Calu3 (cell line): ENCODE data around the gene SPEM1. TPM values are rescaled to one million over a fixed set of nuclear protein-coding genes. Genes with fewer than 3 reads are reported as not detected.

Source experiments
- BruUV-seq: library from RNA; stranded (reverse); fragments of 400-500 nt; replicated peaks from 2 replicates; lab custom pipeline; 2021; lab: Mats Ljungman, UMichigan
- CTCF ChIA-PET: fragments of 300-600 bp; sonication (Branson Sonifier 250); formaldehyde crosslinking; loops from one replicate; lab custom pipeline; 2022; ENCODE audit warnings: antibody characterized with exemption; lab: Charles Lee
- DNase-seq: peaks from one replicate; pipeline ENCODE4 v3.0.0; 2022
- H3K27ac Mint-ChIP-seq: one replicate; pipeline ENCODE4 v1.8.0; 2022; ENCODE audit warnings: mixed read lengths; ENCODE audit not compliant: unreplicated experiment
- H3K27me3 Mint-ChIP-seq: one replicate; pipeline ENCODE4 v1.8.0; 2022; ENCODE audit warnings: mixed read lengths; ENCODE audit not compliant: unreplicated experiment
- H3K36me3 Mint-ChIP-seq: one replicate; pipeline ENCODE4 v1.8.0; 2022; ENCODE audit warnings: mild to moderate bottlenecking, moderate library complexity, mixed read lengths; ENCODE audit not compliant: insufficient read depth, unreplicated experiment
- H3K4me1 Mint-ChIP-seq: one replicate; pipeline ENCODE4 v1.8.0; 2022; ENCODE audit warnings: mild to moderate bottlenecking, low read depth, mixed read lengths; ENCODE audit not compliant: unreplicated experiment
- H3K4me3 Mint-ChIP-seq: one replicate; pipeline ENCODE4 v1.8.0; 2022; ENCODE audit warnings: mild to moderate bottlenecking, low read depth, moderate library complexity, mixed read lengths; ENCODE audit not compliant: unreplicated experiment
- H3K9me3 Mint-ChIP-seq: one replicate; pipeline ENCODE4 v1.8.0; 2022; ENCODE audit warnings: low read depth, mixed read lengths; ENCODE audit not compliant: unreplicated experiment
- intact Hi-C: fragments of 100-400 bp; cut with micrococcal nuclease; formaldehyde crosslinking; loops from one replicate; pipeline ENCODE4 v1.10.0; 2022; ENCODE audit not compliant: unreplicated experiment
- total RNA-seq: library from RNA; stranded (reverse); gene quantifications from 2 replicates; pipeline ENCODE4 v1.2.3, GENCODE V29; 2022
- TF ChIP-seq, protein P1 (sequence below): fragments of 200-600 bp; IDR thresholded peaks from one replicate; pipeline ENCODE4 v1.8.0; 2022; ENCODE audit warnings: antibody characterized with exemption; ENCODE audit not compliant: unreplicated experiment

The SPEM1 gene
- total RNA-seq, 1 experiment from 2014 or later = not detected

- TF ChIP-seq, protein P1, sequence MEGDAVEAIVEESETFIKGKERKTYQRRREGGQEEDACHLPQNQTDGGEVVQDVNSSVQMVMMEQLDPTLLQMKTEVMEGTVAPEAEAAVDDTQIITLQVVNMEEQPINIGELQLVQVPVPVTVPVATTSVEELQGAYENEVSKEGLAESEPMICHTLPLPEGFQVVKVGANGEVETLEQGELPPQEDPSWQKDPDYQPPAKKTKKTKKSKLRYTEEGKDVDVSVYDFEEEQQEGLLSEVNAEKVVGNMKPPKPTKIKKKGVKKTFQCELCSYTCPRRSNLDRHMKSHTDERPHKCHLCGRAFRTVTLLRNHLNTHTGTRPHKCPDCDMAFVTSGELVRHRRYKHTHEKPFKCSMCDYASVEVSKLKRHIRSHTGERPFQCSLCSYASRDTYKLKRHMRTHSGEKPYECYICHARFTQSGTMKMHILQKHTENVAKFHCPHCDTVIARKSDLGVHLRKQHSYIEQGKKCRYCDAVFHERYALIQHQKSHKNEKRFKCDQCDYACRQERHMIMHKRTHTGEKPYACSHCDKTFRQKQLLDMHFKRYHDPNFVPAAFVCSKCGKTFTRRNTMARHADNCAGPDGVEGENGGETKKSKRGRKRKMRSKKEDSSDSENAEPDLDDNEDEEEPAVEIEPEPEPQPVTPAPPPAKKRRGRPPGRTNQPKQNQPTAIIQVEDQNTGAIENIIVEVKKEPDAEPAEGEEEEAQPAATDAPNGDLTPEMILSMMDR = no peak
- no peak overlapping the region for H3K4me3 Mint-ChIP-seq
- DNase-seq = no peak
- H3K9me3 Mint-ChIP-seq = no peaks in the 10 kb centered on the region
- H3K27ac Mint-ChIP-seq = no peak overlapping the region
- peaks cover 17% of the 10 kb centered on the region for H3K27me3 Mint-ChIP-seq
- CTCF ChIA-PET = no interaction called here
- peaks cover 9% of the 10 kb centered on the region for H3K4me1 Mint-ChIP-seq
- BruUV-seq = no TSS peak
- intact Hi-C loops = no loop called here
- peaks cover 30% of the 10 kb centered on the region for H3K36me3 Mint-ChIP-seq
Observed at GRCh38 chr17:7408863-7409262, 11.3 kb upstream of the SPEM1 start.

DNA sequence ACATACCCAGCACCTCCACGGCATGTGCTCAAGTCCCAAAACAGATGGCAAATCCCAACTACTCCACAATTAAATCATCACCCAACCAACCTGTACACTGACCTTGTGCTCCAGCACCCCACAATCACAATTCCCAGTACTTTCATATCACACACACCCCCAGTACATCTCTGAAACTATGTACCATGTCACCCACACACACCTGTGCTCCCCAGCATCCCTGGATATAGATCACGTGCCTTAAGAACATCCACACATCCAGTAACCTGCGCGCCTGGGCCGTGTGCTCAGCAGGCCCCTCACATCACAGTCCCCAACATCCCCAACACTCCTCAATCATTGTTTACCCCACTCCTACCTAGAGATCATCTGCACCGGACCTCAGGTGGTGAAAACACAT lies 10.4 kb upstream of the SPEM1 start:
- TF ChIP-seq, protein P1 = no peak
- no peak overlapping the region for H3K4me3 Mint-ChIP-seq
- intact Hi-C loops = no loop called here
- H3K27me3 Mint-ChIP-seq = peaks cover 17% of the 10 kb centered on the region
- H3K9me3 Mint-ChIP-seq = no peaks in the 10 kb centered on the region
- CTCF ChIA-PET = no interaction called here
- no TSS peak for BruUV-seq
- H3K36me3 Mint-ChIP-seq = peaks cover 21% of the 10 kb centered on the region
- no peak overlapping the region for H3K27ac Mint-ChIP-seq
- peaks cover 9% of the 10 kb centered on the region for H3K4me1 Mint-ChIP-seq
- DNase-seq = no peak

DNA sequence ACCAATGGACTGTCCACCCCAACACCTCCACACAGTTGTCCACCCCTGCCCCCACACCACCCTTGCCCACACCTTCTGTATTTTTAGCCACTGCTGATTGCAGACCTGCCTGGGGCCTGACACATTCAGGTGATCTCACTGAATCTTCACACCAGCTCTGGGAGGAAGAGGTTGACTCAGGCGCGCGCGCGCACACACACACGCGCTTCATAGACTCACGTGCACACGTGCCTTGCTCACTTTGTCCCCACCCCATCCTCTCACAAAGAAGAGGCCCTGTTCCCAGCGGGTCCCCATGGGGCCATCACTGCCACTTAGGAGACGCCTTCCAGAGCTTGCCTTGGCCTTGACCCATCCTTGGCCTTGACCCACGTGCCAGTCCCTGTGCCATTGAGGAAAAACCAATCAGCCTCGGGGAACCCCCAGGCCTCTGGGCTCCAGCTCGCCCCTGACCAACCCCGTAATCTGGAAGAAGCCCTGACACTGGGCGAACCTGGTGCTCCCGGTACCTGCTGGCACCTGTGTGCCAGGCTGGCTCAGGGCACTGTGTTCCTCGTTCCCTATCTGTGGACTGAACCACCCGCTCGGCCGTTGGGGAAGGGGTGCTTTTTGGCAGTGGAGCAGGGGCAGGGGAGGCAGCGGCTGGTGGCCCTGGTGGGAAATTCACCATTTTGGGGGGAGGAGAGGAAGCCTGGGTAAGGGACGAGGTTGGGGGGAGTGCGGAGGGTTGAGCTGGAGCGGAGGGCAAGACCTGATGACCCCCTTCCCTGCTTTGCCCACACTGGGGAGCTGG lies 9.3 kb upstream of the SPEM1 start:
- Mint-ChIP-seq H3K27ac (no peak overlapping the region), H3K4me1 (peaks cover 5% of the 10 kb centered on the region), H3K27me3 (peaks cover 7% of the 10 kb centered on the region), H3K4me3 (no peak overlapping the region), H3K36me3 (peaks cover 10% of the 10 kb centered on the region), H3K9me3 (no peaks in the 10 kb centered on the region)
- CTCF ChIA-PET = no interaction called here
- intact Hi-C loops = no loop called here
- TF ChIP-seq, protein P1 = no peak
- no TSS peak for BruUV-seq
- DNase-seq = no peak

DNA sequence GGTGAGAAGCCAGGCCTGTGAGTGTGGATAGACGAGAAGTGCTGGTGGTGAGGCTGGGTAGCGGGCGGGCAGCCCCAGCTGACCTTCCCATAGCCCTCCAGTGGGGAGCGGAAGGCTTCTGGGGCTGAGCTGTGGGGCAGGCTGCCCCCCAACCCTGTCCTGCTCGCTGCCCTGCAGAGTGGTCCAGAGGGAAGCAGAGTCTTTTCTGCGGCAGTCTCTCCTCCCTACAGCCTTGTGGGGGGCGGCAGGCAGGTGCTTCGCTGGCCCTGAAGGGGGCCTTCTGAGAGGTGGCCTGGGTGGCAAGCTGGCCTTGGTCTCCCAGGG lies 8.7 kb upstream of the SPEM1 start:
- CTCF ChIA-PET = no interaction called here
- DNase-seq = no peak
- Mint-ChIP-seq H3K36me3 (peaks cover 9% of the 10 kb centered on the region), H3K27ac (no peak overlapping the region), H3K4me3 (no peak overlapping the region), H3K4me1 (no peaks in the 10 kb centered on the region), H3K27me3 (peaks cover 2% of the 10 kb centered on the region), H3K9me3 (no peaks in the 10 kb centered on the region)
- intact Hi-C loops = no loop called here
- TF ChIP-seq, protein P1 = no peak
- no TSS peak for BruUV-seq
